K562 (cell line): ENCODE measurements around the gene KCND3. TPM values are rescaled to one million over a fixed set of nuclear protein-coding genes. Genes with fewer than 3 reads are reported as not detected.

ENCODE experiments used
- CBX2 ChIP-seq: fragments of 200-600 bp; sonication (generic); IDR thresholded peaks from one replicate; pipeline ENCODE4 v1.6.1; 2012; ENCODE audit warnings: mild to moderate bottlenecking, low read length, inconsistent platforms; ENCODE audit not compliant: insufficient read depth, poor library complexity, severe bottlenecking
- JUND ChIP-seq, 2 experiments: IDR thresholded peaks; 2 replicates in 1 of 2; 3 replicates in 1 of 2; pipeline ENCODE4 v1.6.1; 2011; ENCODE audit warnings: borderline replicate concordance in 2 of 2, low read depth in 2 of 2, low read length in 2 of 2, improper control_type of control experiment in 1 of 2, missing biosample characterization in 1 of 2, missing genetic modification characterization in 1 of 2, missing genetic modification reagents in 1 of 2
- KDM1A ChIP-seq, 2 experiments: fragments of 450-650 bp; IDR thresholded peaks; 2 replicates each; pipeline ENCODE4 v1.6.1; 2016; ENCODE audit warnings: mild to moderate bottlenecking in 2 of 2
- RAD21 ChIP-seq, 2 experiments: fragments of 250-450 bp in 1 of 2; fragments of 450-650 bp in 1 of 2; sonication (Bioruptor Pico) in 1 of 2; formaldehyde crosslinking in 1 of 2; IDR thresholded peaks in 1 of 2; conservative IDR thresholded peaks in 1 of 2; 2 replicates each; pipeline versions ENCODE4 v1.4.0 to v1.8.0; 2020 to 2022; ENCODE audit warnings: mild to moderate bottlenecking in 2 of 2, moderate library complexity in 1 of 2
- SIN3A ChIP-seq, 2 experiments: fragments of 150-350 bp in 1 of 2; IDR thresholded peaks; 2 replicates each; pipeline ENCODE4 v1.6.1; 2011 to 2016; ENCODE audit warnings: borderline replicate concordance in 2 of 2, low read depth in 2 of 2, low read length in 2 of 2, mild to moderate bottlenecking in 2 of 2, moderate library complexity in 2 of 2; ENCODE audit not compliant: control insufficient read depth in 1 of 2
- TGIF2 ChIP-seq: sonication (generic); formaldehyde crosslinking; IDR thresholded peaks from 2 replicates; pipeline ENCODE4 v1.8.1; 2022; ENCODE audit warnings: mild to moderate bottlenecking, missing genetic modification reagents, moderate library complexity
- WHSC1 ChIP-seq: IDR thresholded peaks from one replicate; pipeline ENCODE4 v1.6.1; 2012; ENCODE audit warnings: low read length, control low read depth, inconsistent platforms
- ZFX ChIP-seq: sonication (generic); formaldehyde crosslinking; IDR thresholded peaks from 2 replicates; pipeline ENCODE4 v1.8.0; 2022; ENCODE audit warnings: mild to moderate bottlenecking, missing genetic modification reagents, moderate library complexity
- ZNF707 ChIP-seq: fragments of 250-450 bp; sonication (Bioruptor Pico); conservative IDR thresholded peaks from 2 replicates; pipeline ENCODE4 v1.8.0; 2022; ENCODE audit warnings: inconsistent platforms, mild to moderate bottlenecking, moderate library complexity
- polyA plus RNA-seq, 8 experiments: library from polyadenylated mRNA; depleted of rRNA in 4 of 8; stranded (reverse) in 5 of 8; unstranded in 3 of 8; fragments of >200 nt; fragmentation: Nextera tagmentation in 2 of 8; fragmentation: Illumina TruSeq in 1 of 8; extraction: Ambion mirVana in 2 of 8; extraction: Trizol in 1 of 8; gene quantifications; 2 replicates each; pipeline versions ENCODE4 v1.2.1 to v1.2.3, GENCODE V29; 2011 to 2014; ENCODE audit warnings: inconsistent platforms in 1 of 8, missing spikeins in 1 of 8
- total RNA-seq, 7 experiments: library from RNA; depleted of rRNA in 6 of 7; stranded (reverse); fragments of >200 nt in 6 of 7; fragmentation: Illumina TruSeq in 2 of 7; extraction: Trizol in 2 of 7; gene quantifications; 2 replicates each; pipeline versions ENCODE4 v1.2.1 to v1.2.3, GENCODE V29; 2011 to 2021; ENCODE audit warnings: low replicate concordance in 1 of 7
- TF ChIP-seq, protein P1 (sequence below), 2 experiments: fragments of 450-650 bp in 1 of 2; sonication (generic) in 1 of 2; formaldehyde crosslinking in 1 of 2; IDR thresholded peaks; 2 replicates each; pipeline versions ENCODE4 v1.7.1 to v1.9.0; 2016 to 2022; ENCODE audit warnings: inconsistent platforms in 1 of 2, mild to moderate bottlenecking in 1 of 2, missing genetic modification reagents in 1 of 2
- TF ChIP-seq, protein P2 (sequence below): fragments of 200-400 bp; formaldehyde crosslinking; IDR thresholded peaks from 2 replicates; pipeline ENCODE4 v1.6.1; 2017; ENCODE audit warnings: mild to moderate bottlenecking, low read depth, low read length, moderate library complexity

The KCND3 gene
- total and polyA plus RNA-seq, 9 of the 15 experiments (the other 6 are each of a cell fraction or from before 2014, with no cell fraction given), result not detected

DNA sequence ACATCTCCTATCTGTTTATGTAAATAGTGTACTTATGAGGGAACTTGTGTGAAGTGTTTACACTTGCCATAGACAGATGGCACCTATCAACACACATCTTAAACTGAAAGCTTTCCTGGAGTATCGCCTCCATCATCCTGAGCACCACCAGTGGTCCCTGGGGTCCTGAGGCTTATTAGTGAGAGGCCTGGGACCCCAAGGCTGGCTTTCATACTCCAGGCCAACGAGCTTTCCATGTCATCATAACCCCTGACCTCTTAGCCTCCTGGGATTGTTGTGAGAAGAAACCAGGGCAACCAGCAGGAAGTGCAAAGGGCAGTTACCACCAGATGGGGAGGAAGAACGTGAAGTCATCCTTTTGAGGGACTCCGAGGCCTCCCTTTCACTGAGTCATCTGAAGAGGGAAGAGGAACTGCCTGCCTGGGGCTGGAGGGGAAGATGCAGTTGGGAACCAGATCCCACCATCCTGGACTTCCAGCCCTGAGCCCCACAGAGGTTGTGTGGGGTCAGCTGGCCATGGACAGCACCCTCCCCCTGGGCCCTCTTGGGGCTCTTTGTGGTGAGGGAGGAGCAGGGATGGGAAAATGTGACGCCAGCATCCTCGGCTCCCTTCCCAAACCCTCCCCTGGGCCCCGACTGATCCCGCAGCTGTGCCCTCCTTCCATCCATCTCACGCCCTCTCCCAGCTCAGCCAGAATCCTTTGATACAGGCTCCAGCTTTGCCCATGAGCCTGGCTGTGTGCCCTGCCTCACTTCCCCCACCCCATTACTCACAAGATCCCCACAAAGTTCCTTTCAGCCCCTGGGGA lies 256.1 kb downstream of the KCND3 start (continued):
- TF ChIP-seq, protein P1, sequence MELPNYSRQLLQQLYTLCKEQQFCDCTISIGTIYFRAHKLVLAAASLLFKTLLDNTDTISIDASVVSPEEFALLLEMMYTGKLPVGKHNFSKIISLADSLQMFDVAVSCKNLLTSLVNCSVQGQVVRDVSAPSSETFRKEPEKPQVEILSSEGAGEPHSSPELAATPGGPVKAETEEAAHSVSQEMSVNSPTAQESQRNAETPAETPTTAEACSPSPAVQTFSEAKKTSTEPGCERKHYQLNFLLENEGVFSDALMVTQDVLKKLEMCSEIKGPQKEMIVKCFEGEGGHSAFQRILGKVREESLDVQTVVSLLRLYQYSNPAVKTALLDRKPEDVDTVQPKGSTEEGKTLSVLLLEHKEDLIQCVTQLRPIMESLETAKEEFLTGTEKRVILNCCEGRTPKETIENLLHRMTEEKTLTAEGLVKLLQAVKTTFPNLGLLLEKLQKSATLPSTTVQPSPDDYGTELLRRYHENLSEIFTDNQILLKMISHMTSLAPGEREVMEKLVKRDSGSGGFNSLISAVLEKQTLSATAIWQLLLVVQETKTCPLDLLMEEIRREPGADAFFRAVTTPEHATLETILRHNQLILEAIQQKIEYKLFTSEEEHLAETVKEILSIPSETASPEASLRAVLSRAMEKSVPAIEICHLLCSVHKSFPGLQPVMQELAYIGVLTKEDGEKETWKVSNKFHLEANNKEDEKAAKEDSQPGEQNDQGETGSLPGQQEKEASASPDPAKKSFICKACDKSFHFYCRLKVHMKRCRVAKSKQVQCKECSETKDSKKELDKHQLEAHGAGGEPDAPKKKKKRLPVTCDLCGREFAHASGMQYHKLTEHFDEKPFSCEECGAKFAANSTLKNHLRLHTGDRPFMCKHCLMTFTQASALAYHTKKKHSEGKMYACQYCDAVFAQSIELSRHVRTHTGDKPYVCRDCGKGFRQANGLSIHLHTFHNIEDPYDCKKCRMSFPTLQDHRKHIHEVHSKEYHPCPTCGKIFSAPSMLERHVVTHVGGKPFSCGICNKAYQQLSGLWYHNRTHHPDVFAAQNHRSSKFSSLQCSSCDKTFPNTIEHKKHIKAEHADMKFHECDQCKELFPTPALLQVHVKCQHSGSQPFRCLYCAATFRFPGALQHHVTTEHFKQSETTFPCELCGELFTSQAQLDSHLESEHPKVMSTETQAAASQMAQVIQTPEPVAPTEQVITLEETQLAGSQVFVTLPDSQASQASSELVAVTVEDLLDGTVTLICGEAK (IDR thresholded peaks at IDR 0.05), result 0 out of 2 replicates have a peak, but pooled peaks have one; percentile 39
- TF ChIP-seq, protein P1 (CRISPR knock-in tag; IDR thresholded peaks at IDR 0.05), result no peak
- TF ChIP-seq TGIF2 (no peak), KDM1A (IDR thresholded peaks at IDR 0.05) (no peak), JUND (IDR thresholded peaks at IDR 0.05; ENCODE audit: borderline replicate concordance, low read depth, low read length) (peak; percentile 84), JUND (tag; IDR thresholded peaks at IDR 0.05; ENCODE audit: borderline replicate concordance, low read depth, low read length) (peak; percentile 86; the same call in 2 of the 3 replicates), ZNF707 (CRISPR knock-in tag) (no peak), WHSC1 (no peak), SIN3A (IDR thresholded peaks at IDR 0.05; ENCODE audit: borderline replicate concordance in 2 of 2, control insufficient read depth in 1 of 2, low read depth in 2 of 2, low read length in 2 of 2) (no peak), RAD21 (CRISPR knock-in tag; conservative IDR thresholded peaks at IDR 0.05 in 1 of 2, IDR thresholded peaks at IDR 0.05 in 1 of 2) (0 out of 4 replicates have a peak, but pooled peaks of 1 of the 2 experiments have one; percentile 17), CBX2 (no peak), ZFX (CRISPR knock-in tag) (0 out of 2 replicates have a peak, but pooled peaks have one; percentile 14)
- TF ChIP-seq, protein P2, sequence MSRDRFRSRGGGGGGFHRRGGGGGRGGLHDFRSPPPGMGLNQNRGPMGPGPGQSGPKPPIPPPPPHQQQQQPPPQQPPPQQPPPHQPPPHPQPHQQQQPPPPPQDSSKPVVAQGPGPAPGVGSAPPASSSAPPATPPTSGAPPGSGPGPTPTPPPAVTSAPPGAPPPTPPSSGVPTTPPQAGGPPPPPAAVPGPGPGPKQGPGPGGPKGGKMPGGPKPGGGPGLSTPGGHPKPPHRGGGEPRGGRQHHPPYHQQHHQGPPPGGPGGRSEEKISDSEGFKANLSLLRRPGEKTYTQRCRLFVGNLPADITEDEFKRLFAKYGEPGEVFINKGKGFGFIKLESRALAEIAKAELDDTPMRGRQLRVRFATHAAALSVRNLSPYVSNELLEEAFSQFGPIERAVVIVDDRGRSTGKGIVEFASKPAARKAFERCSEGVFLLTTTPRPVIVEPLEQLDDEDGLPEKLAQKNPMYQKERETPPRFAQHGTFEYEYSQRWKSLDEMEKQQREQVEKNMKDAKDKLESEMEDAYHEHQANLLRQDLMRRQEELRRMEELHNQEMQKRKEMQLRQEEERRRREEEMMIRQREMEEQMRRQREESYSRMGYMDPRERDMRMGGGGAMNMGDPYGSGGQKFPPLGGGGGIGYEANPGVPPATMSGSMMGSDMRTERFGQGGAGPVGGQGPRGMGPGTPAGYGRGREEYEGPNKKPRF, result no peak
